H9 (cell line): ENCODE results near the gene RPS27. TPM values are rescaled to one million over a fixed set of nuclear protein-coding genes. Genes with fewer than 3 reads are reported as not detected.
A peak's percentile ranks its signal among the peaks of the same experiment; 100 is the strongest.
"Not testable (repeated sequence)": the region's sequence is repeated elsewhere in the genome, so short reads cannot be mapped to it uniquely, and the experiment has no call there.

Source experiments
- DNase-seq: peaks from one replicate; pipeline ENCODE4 v3.0.0-alpha.2; 2017
- H2AFZ ChIP-seq: one replicate; pipeline ENCODE4 v1.6.1; 2013; ENCODE audit warnings: mild to moderate bottlenecking, low read length, control low read depth, moderate library complexity
- H2AK5ac ChIP-seq: 2 replicates; pipeline ENCODE4 v1.6.1; 2013; ENCODE audit warnings: low read length, control low read depth, mixed read lengths; ENCODE audit not compliant: insufficient read length
- H2BK120ac ChIP-seq: one replicate; pipeline ENCODE4 v1.6.1; 2013; ENCODE audit warnings: low read depth, mild to moderate bottlenecking, low read length, control low read depth, inconsistent platforms; ENCODE audit not compliant: poor library complexity, severe bottlenecking
- H2BK12ac ChIP-seq: 2 replicates; pipeline ENCODE4 v1.6.1; 2013; ENCODE audit warnings: low read length, control low read depth, mixed read lengths, low read depth; ENCODE audit not compliant: insufficient read length
- H2BK15ac ChIP-seq: 2 replicates; pipeline ENCODE4 v1.6.1; 2013; ENCODE audit warnings: low read depth, low read length, control low read depth
- H2BK20ac ChIP-seq: one replicate; pipeline ENCODE4 v1.6.1; 2013; ENCODE audit warnings: low read depth, mild to moderate bottlenecking, low read length, control low read depth, inconsistent platforms; ENCODE audit not compliant: poor library complexity, severe bottlenecking
- H2BK5ac ChIP-seq: 2 replicates; pipeline ENCODE4 v1.6.1; 2013; ENCODE audit warnings: low read length, control low read depth, mixed read lengths; ENCODE audit not compliant: insufficient read length
- H3K14ac ChIP-seq: 2 replicates; pipeline ENCODE4 v1.6.1; 2013; ENCODE audit warnings: low read length, control low read depth; ENCODE audit not compliant: insufficient read depth
- H3K18ac ChIP-seq: 2 replicates; pipeline ENCODE4 v1.6.1; 2013; ENCODE audit warnings: low read depth, mild to moderate bottlenecking, mixed read lengths, low read length, control low read depth; ENCODE audit not compliant: insufficient read length
- H3K23ac ChIP-seq: 2 replicates; pipeline ENCODE4 v1.6.1; 2013; ENCODE audit warnings: low read length, control low read depth, mixed read lengths, low read depth; ENCODE audit not compliant: insufficient read length
- H3K23me2 ChIP-seq: 2 replicates; pipeline ENCODE4 v1.6.1; 2013; ENCODE audit warnings: low read depth, mild to moderate bottlenecking, mixed read lengths, low read length, control low read depth; ENCODE audit not compliant: insufficient read length, poor library complexity, severe bottlenecking
- H3K27ac ChIP-seq: 2 replicates; pipeline ENCODE4 v1.5.1; 2013; ENCODE audit warnings: low read length, control low read depth, mixed read lengths, low read depth; ENCODE audit not compliant: insufficient read length
- H3K27me3 ChIP-seq: 2 replicates; pipeline ENCODE4 v1.6.1; 2013; ENCODE audit warnings: low read length, control low read depth, inconsistent platforms; ENCODE audit not compliant: insufficient read depth
- H3K4ac ChIP-seq: 2 replicates; pipeline ENCODE4 v1.6.1; 2013; ENCODE audit warnings: low read depth, mild to moderate bottlenecking, control low read depth, inconsistent platforms, low read length, moderate library complexity
- H3K4me1 ChIP-seq: 2 replicates; pipeline ENCODE4 v1.6.1; 2013; ENCODE audit warnings: low read length, control low read depth, inconsistent platforms; ENCODE audit not compliant: insufficient read depth
- H3K4me2 ChIP-seq: 2 replicates; pipeline ENCODE4 v1.6.1; 2013; ENCODE audit warnings: low read length, control low read depth, mixed read lengths; ENCODE audit not compliant: insufficient read length, insufficient read depth
- H3K56ac ChIP-seq: 2 replicates; pipeline ENCODE4 v1.6.1; 2013; ENCODE audit warnings: low read depth, mild to moderate bottlenecking, mixed read lengths, low read length, control low read depth; ENCODE audit not compliant: insufficient read length
- H3K79me1 ChIP-seq: 2 replicates; pipeline ENCODE4 v1.6.1; 2013; ENCODE audit warnings: low read depth, mild to moderate bottlenecking, moderate library complexity, low read length, control low read depth, inconsistent platforms; ENCODE audit not compliant: insufficient read depth, poor library complexity, severe bottlenecking
- H3K79me2 ChIP-seq: 2 replicates; pipeline ENCODE4 v1.6.1; 2013; ENCODE audit warnings: low read length, control low read depth, inconsistent platforms; ENCODE audit not compliant: insufficient read depth
- H3K9ac ChIP-seq: 2 replicates; pipeline ENCODE4 v1.6.1; 2013; ENCODE audit warnings: low read length, control low read depth, mixed read lengths; ENCODE audit not compliant: insufficient read length; ENCODE audit errors: extremely low read depth
- H3K9me3 ChIP-seq: one replicate; pipeline ENCODE4 v1.6.1; 2013; ENCODE audit warnings: low read depth, low read length, inconsistent platforms; ENCODE audit not compliant: control insufficient read depth
- H3T11ph ChIP-seq: one replicate; pipeline ENCODE4 v1.6.1; 2013; ENCODE audit warnings: mild to moderate bottlenecking, low read length, control low read depth, inconsistent platforms
- H4K20me1 ChIP-seq: one replicate; pipeline ENCODE4 v1.6.1; 2013; ENCODE audit not compliant: control insufficient read depth, insufficient read length, insufficient read depth
- H4K5ac ChIP-seq: 2 replicates; pipeline ENCODE4 v1.6.1; 2013; ENCODE audit warnings: low read depth, mild to moderate bottlenecking, mixed read lengths, low read length, control low read depth; ENCODE audit not compliant: insufficient read length
- H4K8ac ChIP-seq: replicated peaks from 2 replicates; pipeline ENCODE4 v1.6.1; 2013; ENCODE audit warnings: low read length, control low read depth, mixed read lengths, low read depth; ENCODE audit not compliant: insufficient read length
- H4K91ac ChIP-seq: 2 replicates; pipeline ENCODE4 v1.6.1; 2013; ENCODE audit warnings: low read depth, mild to moderate bottlenecking, moderate library complexity, mixed read lengths, low read length, control low read depth; ENCODE audit not compliant: insufficient read length
- H3K27ac Mint-ChIP-seq, 3 experiments: 2 replicates in 2 of 3; 3 replicates in 1 of 3; pipeline ENCODE4 v1.8.0; 2020 to 2021; ENCODE audit warnings: mixed read lengths in 3 of 3, mild to moderate bottlenecking in 1 of 3, moderate library complexity in 1 of 3
- H3K27me3 Mint-ChIP-seq: 2 replicates; pipeline ENCODE4 v1.8.0; 2021; ENCODE audit warnings: low read depth, mild to moderate bottlenecking, moderate library complexity, mixed read lengths
- H3K36me3 Mint-ChIP-seq, 3 experiments: 2 replicates in 2 of 3; 3 replicates in 1 of 3; pipeline ENCODE4 v1.8.0; 2020 to 2021; ENCODE audit warnings: low read depth in 3 of 3, mixed read lengths in 3 of 3; ENCODE audit not compliant: insufficient read depth in 1 of 3
- H3K4me1 Mint-ChIP-seq, 2 experiments: 2 replicates each; pipeline ENCODE4 v1.8.0; 2020; ENCODE audit warnings: mixed read lengths in 2 of 2
- H3K4me3 Mint-ChIP-seq, 2 experiments: 2 replicates in 1 of 2; 3 replicates in 1 of 2; pipeline ENCODE4 v1.8.0; 2020 to 2021; ENCODE audit warnings: mild to moderate bottlenecking in 2 of 2, mixed read lengths in 2 of 2, moderate library complexity in 1 of 2
- H3K9me3 Mint-ChIP-seq, 2 experiments: 2 replicates in 1 of 2; 3 replicates in 1 of 2; pipeline ENCODE4 v1.8.0; 2020; ENCODE audit warnings: mild to moderate bottlenecking in 2 of 2, mixed read lengths in 2 of 2, moderate library complexity in 1 of 2
- CTCF ChIP-seq: fragments of 200-600 bp; sonication (generic); conservative IDR thresholded peaks from 3 replicates; pipeline ENCODE4 v1.8.0; 2021; ENCODE audit warnings: antibody characterized with exemption, mild to moderate bottlenecking
- WGBS: extraction: QIAGEN DNeasy Blood & Tissue Kit; methylation state at CpG from one replicate; pipeline ENCODE4 v1.1.7; 2013; ENCODE audit warnings: missing lambda C conversion rate, low lambda C conversion rate, mixed read lengths; ENCODE audit not compliant: insufficient read length; ENCODE audit errors: extremely low coverage; 5-methylcytosine and 5-hydroxymethylcytosine counted together
- total RNA-seq: library from RNA; stranded (reverse); gene quantifications from 2 replicates; pipeline ENCODE4 v1.2.1, GENCODE V29; 2021

Gene RPS27
- total RNA-seq, 1 experiment from 2014 or later, result 2,321 TPM

GRCh38 chr1:153978274-153978909 lies 12.2 kb upstream of the RPS27 start:
- WGBS, result no CpG with 5 or more reads among the region's 9 CpGs

GRCh38 chr1:153979091-153979490 lies 11.5 kb upstream of the RPS27 start:
- H3K9me3 Mint-ChIP-seq, H3K14ac ChIP-seq, H2AK5ac ChIP-seq, H2BK12ac ChIP-seq, H2BK5ac ChIP-seq, H4K20me1 ChIP-seq, H3K4me2 ChIP-seq, H3K79me2 ChIP-seq, H3T11ph ChIP-seq, H2BK15ac ChIP-seq, H3K56ac ChIP-seq, H3K27me3 ChIP-seq, H3K27ac ChIP-seq, H4K8ac ChIP-seq, H4K5ac ChIP-seq, H3K23me2 ChIP-seq, H3K23ac ChIP-seq, H3K79me1 ChIP-seq, H4K91ac ChIP-seq, H3K9ac ChIP-seq, H3K4me1 ChIP-seq, H3K27me3 Mint-ChIP-seq, DNase-seq, H2BK20ac ChIP-seq, H3K27ac Mint-ChIP-seq, H3K4ac ChIP-seq, H2AFZ ChIP-seq, H3K18ac ChIP-seq, H3K9me3 ChIP-seq, H2BK120ac ChIP-seq: not testable (repeated sequence)
- no CpG with 5 or more reads among the region's 12 CpGs for WGBS
- Mint-ChIP-seq H3K36me3 (peaks cover 31 to 73% (median 57%) of the 10 kb centered on the region in 3 experiments), H3K4me1 (peaks cover 19 to 27% of the 10 kb centered on the region in 2 experiments), H3K4me3 (peak overlapping the region in 1 of 2 experiments; percentile 99; a peak in 1 of 5 replicates)

More at GRCh38 chr1:153978274-153978909, 12.2 kb upstream of the RPS27 start:
- Histone ChIP-seq H3K4me1 (no peaks in the 10 kb centered on the region), H2BK120ac (no peak overlapping the region), H3K79me1 (no peaks in the 10 kb centered on the region), H2AFZ (no peak overlapping the region), H3K56ac (no peak overlapping the region), H3K27ac (no peak overlapping the region), H3K4me2 (peak overlapping the region; percentile 94), H4K91ac (no peak overlapping the region), H3K27me3 (no peaks in the 10 kb centered on the region), H4K8ac (no peak overlapping the region), H3K79me2 (no peaks in the 10 kb centered on the region), H3K4ac (no peak overlapping the region), H3T11ph (no peak overlapping the region), H3K23me2 (peaks cover 9% of the 10 kb centered on the region), H3K9me3 (no peaks in the 10 kb centered on the region), H2BK12ac (no peak overlapping the region), H4K5ac (no peak overlapping the region), H3K23ac (no peak overlapping the region), H3K9ac (peak overlapping the region; percentile 82), H2BK20ac (no peak overlapping the region), H2AK5ac (no peak overlapping the region), H2BK15ac (no peak overlapping the region), H3K14ac (no peak overlapping the region), H4K20me1 (no peaks in the 10 kb centered on the region), H2BK5ac (no peak overlapping the region), H3K18ac (no peak overlapping the region)
- H3K36me3 Mint-ChIP-seq, result peaks cover 29 to 74% (median 59%) of the 10 kb centered on the region in 3 experiments
- H3K27ac Mint-ChIP-seq, result peak overlapping the region in 1 of 3 experiments; percentile 98; a peak in 3 of 7 replicates
- no peaks in the 10 kb centered on the region for H3K9me3 Mint-ChIP-seq
- peak overlapping the region; percentile 95 to 99 for H3K4me3 Mint-ChIP-seq
- peaks cover 19 to 29% of the 10 kb centered on the region in 2 experiments for H3K4me1 Mint-ChIP-seq
- TF ChIP-seq CTCF, result no peak
- DNase-seq, result no peak
- no peaks in the 10 kb centered on the region for H3K27me3 Mint-ChIP-seq
